ENCODE results near the gene ADD1.

ADD1 gene

DNA sequence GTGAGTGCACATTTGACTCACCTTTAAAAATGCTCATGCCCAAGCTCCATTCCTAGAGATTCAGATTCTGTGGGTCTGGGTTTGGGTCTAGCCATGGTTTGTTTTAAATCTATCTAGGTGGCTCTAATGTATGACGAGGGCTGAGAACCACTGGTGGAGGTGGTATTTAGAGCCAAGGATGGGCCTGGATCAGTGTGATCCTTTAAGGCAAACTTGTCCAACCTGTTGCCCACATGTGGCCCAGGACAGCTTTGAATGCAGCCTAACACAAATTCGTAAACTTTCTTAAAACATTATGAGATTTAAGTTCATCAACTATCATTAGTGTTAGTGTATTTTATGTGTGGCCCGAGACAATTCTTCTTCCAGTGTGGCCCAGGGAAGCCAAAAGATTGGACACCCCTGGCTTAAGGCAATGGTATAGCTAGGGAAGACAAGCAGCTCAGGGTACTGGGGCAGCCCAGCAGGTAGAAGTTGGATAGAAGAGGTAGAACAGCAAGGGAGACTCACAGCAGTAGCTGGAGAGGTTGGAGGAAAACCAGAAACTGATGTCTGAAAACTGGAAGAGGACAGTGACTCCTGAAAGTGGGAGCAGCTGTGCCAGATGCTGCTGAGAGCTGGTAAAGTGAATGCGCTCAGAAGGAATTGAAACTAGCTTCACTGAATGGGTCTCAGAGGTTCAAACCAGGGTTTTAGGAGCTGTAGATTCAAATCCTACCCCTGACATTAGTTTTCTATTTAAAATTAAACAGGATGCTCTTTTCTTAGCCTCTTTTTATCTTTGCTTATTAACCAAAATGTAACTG, 18.2 kb downstream of the ADD1 start:
- DNase-seq = no peak

- DNase-seq = no peak
Observed at GRCh38 chr4:2862528-2862927, 18.9 kb downstream of the ADD1 start.

- DNase-seq = no peak
Observed at GRCh38 chr4:2863649-2864048, 20.0 kb downstream of the ADD1 start.

DNA sequence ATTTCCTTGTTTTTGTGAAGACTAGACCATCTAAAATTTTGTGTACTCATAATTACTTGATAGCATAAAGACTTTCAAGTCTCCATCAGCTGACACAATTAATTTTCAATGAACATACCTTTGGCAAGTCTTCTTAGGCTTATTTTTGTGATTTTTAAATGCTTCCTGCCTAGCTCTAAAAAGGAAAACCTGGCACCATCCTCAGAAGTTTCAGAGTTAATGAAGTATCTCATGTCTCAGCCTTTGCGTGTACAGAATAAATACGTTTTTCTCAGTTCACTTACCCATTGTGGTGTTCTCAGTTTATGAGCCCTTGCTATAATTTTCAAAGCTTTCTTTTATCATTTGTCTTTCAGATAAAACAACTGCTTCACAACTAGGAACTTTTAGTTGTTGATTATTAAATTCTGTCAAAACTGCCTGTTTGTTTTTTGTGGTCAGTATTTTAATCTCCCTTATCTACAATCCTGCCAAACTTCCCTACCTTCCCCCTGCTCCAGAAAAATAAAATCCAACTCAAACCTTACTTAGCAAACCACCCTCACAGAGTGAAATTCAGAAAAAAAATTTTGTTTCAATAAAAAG, 21.6 kb downstream of the ADD1 start:
- DNase-seq = no peak

DNA sequence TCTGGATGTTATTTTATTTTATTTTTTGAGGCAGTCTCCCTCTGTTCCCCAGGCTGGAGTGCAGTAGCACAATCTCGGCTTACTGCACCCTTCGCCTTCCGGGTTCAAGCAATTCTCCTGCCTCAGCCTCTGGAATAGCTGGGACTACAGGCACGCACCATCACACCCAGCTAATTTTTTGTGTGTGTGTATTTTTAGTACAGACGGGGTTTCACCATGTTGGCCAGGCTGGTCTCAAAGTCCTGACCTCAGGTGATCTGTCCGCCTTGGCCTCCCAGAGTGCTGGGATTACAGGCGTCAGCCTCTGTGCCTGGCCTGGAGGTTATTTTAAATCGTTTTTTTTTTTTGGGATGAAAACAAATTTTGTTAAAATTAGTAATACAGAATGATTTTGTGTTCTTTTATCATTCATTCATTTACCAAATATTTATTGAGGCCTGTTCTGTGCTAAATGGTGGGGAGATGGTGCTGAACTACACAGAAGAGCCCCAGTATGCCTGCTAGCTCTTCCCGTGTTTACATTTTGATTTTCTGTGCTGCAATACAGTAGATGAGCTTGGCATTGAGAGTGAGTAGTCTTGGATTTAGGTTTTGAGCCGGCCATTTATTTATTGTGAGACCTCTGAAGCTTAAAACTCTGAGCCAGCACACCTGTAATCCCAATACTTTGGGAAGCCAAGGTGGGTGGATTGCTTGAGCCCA, 22.7 kb downstream of the ADD1 start:
- DNase-seq = no peak

- no peak for DNase-seq
Observed at GRCh38 chr4:2866891-2867290, 23.2 kb downstream of the ADD1 start.

DNA sequence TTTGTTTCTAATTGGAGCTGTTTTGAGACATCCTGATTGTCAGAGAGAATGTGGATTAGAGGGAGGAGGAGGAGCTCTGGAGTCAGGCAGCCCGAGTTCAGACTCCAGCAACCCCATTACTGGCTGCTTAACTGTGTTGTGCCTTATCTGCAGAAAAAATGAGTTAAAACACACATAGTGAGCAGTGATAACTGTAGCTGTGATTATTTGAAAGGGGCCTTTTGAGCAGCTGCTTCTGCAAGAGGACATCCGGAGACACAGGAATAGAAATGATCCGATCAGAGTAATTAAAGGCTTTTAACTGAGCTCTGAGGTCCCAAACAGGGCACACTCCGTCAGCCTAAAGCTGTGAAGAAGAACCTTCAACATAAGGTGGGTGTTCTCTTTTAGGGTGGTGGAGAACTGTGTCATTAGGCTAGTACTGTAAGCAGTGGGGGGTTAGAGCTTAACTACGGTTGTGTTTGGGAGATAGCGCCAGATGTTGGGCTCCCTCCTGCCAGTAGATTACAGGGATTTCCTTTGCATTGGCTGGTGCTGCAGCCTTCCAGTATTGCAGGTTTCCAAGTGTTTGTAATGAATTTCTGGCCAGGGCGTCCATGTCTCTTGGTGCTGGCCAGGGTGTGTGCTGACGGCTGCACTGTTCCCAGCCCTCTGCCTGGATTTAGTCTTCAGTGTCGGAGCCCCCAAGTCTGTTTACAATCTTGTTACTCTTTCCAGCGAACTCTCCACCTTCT, 24.3 kb downstream of the ADD1 start:
- no peak for DNase-seq

DNA sequence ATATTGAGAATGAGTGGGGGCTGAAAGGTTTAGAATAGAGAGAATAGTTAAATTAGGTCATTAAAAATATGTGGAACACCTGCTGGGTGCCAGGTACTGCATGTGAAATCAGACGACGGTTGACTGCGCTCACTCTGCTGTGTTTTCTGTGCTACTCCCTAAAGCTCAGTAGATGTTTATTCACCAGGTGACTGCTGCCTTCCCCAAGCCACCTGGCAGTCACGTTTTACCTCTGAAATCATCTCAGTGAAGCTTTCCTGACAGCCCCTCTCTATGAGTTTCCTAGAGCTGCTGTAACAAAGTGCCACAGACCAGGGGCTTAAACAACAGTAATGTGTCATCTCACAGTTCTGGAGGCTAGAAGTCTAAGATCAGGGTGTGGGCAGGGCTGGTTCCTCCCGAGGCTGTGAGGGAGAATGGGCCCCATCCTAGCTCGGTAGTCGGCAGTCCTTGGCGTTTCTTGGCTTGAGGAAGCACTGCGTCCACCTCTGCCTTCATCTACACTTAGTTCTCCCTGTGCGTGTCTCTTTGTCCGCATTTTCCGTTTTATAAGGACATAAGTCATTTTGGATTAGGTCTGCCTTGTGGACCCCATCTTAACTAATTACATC, 25.3 kb downstream of the ADD1 start:
- no peak for DNase-seq

GRCh38 chr4:2869659-2870058, 26.0 kb downstream of the ADD1 start:
- DNase-seq = no peak

DNA sequence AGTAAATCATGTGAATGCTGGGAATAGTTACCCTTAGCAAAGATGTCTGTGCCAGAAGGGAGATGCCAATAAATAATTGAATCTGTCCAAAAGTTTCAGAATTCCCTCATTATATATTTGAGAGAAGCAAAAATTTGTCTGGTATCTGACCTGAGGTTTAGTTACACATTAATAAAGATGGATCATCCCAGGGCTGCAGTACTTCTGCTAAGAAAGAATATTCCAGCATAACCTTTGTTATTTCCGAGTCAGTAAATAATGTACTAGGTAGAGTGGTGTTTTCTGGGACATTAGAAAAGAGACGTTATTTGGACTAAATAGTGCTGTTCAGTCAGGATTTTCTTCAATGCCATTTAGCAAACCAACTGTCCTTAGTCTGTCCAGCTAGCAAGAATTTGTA, 26.4 kb downstream of the ADD1 start:
- no peak for DNase-seq

DNA sequence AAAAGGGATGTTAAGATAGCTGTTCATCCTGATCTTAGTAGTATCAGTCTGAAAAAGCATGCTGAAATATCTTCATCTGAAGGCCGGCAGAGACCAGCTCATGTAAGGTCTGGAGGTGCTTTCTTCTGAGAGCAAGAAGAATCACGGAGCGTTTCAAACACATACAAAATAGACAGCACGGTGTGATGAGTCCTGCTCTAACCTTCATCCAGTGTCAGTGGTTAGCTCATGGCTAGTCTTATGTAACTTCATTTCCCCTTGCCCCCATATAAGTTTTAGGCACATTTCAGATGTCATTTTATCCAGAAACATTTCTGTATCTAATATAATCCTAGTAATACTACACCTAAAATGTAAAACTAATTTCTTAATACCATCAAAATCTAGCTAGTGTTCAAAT, 27.8 kb downstream of the ADD1 start:
- no peak for DNase-seq

DNA sequence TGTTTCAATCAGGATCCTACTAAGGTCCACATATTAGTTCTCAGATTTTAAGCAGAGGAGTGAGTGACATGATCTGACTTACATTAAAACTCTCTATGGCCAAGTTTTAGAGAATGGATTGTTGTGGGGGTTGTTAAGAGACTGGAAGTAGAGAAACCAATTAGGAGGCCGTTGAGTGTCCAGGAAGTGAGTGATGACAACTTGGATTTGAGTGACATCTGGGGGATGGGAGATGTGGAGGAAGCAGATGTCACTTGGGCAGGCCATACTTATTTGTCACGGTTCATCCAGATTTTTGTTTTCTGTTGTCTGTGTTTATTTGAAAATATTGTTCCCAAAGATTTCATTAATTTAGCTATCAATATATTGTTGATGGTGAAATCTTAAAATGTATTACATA, 28.3 kb downstream of the ADD1 start:
- DNase-seq = no peak

- no peak for DNase-seq
Observed at GRCh38 chr4:2873329-2873728, 29.7 kb downstream of the ADD1 start.

- no peak for DNase-seq
Observed at GRCh38 chr4:2874861-2875260, 31.2 kb downstream of the ADD1 start.

DNA sequence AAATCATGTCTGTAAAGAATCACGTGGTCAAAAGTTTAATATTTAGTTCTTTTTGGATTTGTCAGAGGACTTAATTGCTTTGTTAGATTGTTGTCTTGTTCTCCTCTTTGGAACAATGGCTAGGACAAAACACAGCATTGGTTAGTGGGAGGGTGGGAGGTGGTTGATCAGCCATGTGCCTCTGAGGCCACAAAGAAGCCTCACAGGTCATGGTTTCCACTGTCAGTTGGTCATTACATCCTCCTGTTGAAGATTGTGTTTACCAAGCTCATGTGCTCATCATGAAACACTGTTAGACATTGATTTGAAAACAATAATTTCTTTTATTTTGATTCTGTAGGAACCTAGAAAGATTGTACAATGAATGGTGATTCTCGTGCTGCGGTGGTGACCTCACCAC, 31.9 kb downstream of the ADD1 start:
- no peak for DNase-seq

- no peak for DNase-seq
Observed at GRCh38 chr4:2878346-2878745, 34.7 kb downstream of the ADD1 start.

DNA sequence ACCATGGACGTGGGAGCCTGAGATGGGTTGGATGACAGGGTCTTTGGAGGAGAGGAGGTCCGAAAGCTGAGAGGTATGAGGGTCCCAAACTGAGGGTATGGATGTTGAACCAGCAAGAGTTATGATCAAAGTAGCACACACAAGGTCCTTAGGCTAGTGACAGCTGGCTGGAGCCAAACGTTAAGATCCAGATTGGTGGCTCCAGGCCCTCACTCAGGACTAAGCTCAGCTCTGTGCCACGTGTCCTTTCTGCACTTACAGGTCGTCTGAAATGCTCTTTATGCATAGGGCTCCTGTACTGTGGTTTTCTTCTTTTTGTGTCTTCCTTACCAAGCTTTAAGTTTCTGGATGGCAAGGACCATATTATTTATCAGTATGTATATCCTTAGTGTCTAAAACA, 35.4 kb downstream of the ADD1 start:
- no peak for DNase-seq

- no peak for DNase-seq
Observed at GRCh38 chr4:2881431-2881830, 37.8 kb downstream of the ADD1 start.

DNA sequence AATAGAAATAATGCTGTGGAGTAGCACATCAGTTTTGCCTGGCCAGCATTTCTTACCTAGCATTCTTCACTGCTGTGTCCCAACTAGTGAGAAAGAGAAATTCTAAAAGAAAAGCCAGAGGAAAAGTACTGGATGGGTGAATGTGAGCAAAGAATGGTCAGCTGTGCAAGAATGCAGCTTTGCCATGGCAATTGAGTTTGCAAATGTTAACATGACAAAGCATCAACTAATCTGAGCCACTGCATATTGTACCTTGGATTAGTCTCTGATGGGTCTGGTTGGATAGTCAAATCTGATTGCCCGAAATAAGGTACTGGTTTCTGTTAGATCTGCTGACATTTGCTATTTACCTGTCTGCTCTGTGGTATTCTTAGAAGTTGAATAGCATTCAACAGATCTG, 38.7 kb downstream of the ADD1 start:
- no peak for DNase-seq

DNA sequence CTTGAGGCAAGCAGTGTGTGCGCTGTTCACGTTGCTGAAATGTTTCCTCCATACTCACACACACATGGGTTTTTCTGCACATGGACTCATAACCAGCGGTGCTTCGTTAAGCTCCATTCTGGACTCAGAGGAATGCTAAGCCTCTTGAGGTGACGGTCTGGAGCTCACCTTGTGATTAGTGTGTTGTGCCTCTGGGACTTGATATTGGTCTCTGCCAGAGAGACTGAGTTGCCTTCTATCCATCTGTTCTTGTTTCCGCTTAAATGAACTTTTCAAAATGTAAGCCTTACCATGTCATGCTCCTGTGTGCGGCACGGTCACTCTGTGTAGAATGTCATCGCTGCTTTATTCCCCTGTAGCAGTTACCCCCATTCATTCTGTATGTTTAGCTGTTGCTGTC, 42.5 kb downstream of the ADD1 start:
- no peak for DNase-seq

DNA sequence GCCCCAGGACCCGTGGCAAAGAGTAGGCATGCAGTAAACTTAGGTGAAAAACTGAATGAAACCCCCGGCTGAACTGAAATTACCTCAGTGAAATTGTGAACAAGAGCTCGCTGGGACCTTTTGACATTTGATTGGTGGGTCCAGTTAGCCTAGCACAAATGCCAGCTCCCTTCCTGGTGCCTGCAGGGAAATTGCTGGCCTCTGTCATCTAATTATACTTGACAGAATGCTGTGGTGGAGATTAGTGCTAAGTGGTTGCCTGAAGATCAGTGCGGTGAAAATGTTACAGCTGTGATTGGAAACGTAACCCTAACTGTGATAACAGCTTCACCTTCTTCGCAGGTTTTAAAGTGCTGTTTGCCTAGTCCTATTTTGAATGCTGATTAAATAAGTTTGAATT, 43.0 kb downstream of the ADD1 start:
- DNase-seq = no peak

- DNase-seq = no peak
Observed at GRCh38 chr4:2887343-2887742, 43.7 kb downstream of the ADD1 start.

- no peak for DNase-seq
Observed at GRCh38 chr4:2888886-2889285, 45.2 kb downstream of the ADD1 start.
